HG03565 (cell line): ENCODE data around the gene TMEM135.
A peak's percentile ranks its signal among the peaks of the same experiment; 100 is the strongest.
"Not testable (repeated sequence)": the region's sequence is repeated elsewhere in the genome, so short reads cannot be mapped to it uniquely, and the experiment has no call there.

Experiments used
- ATAC-seq: cut with Tn5 transposase; IDR thresholded peaks from one replicate; pipeline ENCODE4 v1.9.1; 2021; ENCODE audit warnings: mild to moderate bottlenecking, moderate library complexity; ENCODE audit not compliant: unreplicated experiment

Gene TMEM135

GRCh38 chr11:87255589-87255988 is 217.9 kb downstream of the TMEM135 start:
- no peak for ATAC-seq

DNA sequence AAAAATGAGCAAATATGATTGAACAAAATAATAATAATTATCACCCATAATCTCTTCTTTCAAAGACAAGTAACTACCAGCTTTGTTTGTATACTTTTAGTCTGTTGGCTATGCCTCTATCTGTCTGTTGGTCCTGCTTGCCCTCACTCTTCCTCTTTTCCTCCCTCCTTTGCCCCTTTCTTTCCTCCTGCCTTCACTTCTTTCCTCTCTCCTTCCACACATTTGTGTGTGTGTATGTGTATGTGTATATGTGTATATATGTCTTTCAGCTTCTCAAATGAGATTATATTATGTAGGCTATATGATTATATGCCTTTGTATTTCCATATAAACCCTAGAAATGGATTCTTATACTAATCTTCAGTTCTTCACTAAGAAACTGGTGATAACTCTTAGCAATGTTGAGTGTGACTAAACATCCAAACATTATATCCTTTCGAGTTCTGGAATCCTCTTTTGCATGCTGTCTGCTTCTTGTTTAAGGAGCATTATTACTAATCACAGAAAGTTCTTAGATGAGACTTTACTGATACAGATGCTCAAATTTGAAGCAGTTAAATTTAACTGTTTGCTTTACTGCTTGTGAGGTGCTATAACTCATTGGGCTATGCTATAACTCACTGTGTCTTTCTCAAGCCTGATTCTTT is 219.1 kb downstream of the TMEM135 start:
- no peak for ATAC-seq

DNA sequence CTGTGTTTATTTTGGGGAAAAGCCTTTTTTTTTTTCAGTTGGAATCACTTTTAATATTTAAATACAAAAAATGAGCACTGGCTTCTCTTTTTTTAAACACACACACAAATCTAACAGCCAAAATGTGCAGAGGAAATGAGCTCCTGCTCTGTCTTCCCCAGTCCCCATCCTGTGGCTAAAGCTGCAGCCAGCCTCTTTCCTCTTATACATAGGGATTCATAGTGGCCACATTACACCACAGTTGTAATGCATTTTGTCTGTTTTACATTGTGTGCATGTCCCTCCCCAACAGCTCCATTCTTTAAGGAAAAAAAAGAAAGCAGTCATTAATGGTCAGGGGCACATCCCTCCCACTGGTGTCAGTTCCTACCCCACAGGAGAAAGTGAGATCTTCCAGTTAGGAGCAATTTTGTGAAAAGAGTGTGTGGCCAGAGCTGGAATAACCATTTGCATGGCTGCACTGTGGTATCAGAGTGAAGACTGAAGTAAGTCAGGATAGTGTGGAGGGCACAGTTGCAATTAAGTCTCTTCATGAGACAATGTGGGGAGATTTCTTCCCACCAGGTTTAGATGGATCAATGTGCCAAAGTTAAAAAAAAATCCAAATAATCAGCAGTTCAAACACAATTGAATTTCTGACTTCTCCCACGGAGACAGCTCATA is 220.6 kb downstream of the TMEM135 start:
- ATAC-seq, result no peak

DNA sequence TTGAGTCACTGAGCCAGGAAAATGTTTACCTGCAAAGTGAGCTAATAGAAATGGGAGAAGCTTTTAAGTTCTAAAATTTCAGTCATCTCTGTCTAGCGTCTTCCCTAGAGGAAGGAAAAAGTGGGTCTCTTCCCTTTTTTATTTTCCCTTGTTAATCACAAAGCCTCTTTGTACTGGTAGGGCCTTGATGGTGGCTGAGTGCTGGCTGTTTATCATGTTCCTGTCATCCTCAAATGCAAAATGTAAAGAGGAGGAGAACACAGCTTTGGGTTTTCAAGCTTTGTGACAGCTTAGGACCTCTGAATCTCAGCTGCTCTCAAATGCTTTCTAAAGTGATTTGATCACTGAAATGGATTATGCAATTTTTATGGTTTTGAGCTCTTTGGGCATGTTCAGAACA is 222.0 kb downstream of the TMEM135 start:
- ATAC-seq, result no peak

GRCh38 chr11:87260811-87261210 is 223.1 kb downstream of the TMEM135 start:
- ATAC-seq, result no peak

GRCh38 chr11:87263264-87263838 is 225.6 kb downstream of the TMEM135 start:
- no peak for ATAC-seq

- ATAC-seq, result no peak
These were observed 226.2 kb downstream of the TMEM135 start for GRCh38 chr11:87263979-87264378.

DNA sequence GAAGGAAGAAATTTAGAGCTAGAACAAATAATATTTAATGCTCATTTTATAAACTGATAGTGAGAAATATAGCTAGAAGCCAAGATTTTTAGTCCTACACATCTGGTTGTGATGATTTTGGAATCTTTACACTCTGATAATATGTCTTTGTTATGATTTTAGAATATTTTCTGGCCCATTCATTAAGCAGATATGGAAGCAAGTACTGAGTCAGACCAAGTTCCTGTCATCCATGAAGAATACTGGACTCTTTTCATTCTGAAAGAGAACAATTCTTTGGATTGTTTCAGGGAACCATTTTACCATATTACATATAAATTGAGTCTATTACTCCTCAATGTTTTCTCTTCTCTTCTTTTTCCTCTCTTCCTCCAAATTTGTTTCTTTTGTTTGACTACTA is 227.4 kb downstream of the TMEM135 start:
- no peak for ATAC-seq

DNA sequence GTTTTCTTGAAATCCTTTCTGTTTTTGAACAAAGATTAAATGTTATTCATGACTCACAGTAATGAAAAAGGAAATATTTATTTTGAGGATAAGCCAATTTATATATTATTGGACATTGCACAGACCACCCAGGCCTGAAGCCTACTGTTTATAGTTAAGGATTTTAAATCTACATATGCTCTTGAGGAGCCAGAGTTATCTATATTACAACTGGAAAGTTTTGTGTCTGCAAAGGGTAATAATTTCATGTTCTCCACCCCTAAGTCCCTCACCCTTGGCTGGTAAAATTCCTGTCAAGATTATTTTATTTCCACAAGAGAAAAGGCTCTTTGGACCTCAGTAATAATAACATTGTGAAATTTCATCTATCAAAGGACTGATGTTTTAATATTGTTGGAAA is 228.2 kb downstream of the TMEM135 start:
- ATAC-seq, result no peak

GRCh38 chr11:87266751-87267150 is 229.0 kb downstream of the TMEM135 start:
- no peak for ATAC-seq

GRCh38 chr11:87271951-87272350 is 234.2 kb downstream of the TMEM135 start:
- not testable (repeated sequence) for ATAC-seq

GRCh38 chr11:87275176-87275575 is 237.4 kb downstream of the TMEM135 start:
- ATAC-seq, result no peak

DNA sequence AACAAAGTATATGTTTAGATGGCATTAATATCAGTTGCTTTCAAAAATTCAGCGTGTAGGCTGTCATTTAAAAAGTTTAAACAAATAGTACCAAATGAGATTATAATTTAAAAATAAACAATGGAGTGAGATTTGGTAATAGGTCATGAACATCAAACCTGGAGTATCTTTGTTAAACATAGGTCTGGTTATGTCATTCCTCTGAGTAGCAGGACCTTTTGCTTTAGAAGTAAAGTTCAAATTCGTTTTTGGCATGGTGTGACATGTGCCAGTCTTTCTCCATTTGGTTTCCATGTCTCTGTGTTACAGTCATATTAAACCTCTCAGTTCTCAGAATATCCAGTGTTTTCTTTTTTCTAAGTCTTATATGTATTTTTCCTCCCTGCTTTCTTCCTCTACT is 242.4 kb downstream of the TMEM135 start:
- ATAC-seq, result no peak

GRCh38 chr11:87281496-87281895 is 243.8 kb downstream of the TMEM135 start:
- ATAC-seq, result no peak

- ATAC-seq, result no peak
These were observed 246.6 kb downstream of the TMEM135 start for GRCh38 chr11:87284306-87284705.

DNA sequence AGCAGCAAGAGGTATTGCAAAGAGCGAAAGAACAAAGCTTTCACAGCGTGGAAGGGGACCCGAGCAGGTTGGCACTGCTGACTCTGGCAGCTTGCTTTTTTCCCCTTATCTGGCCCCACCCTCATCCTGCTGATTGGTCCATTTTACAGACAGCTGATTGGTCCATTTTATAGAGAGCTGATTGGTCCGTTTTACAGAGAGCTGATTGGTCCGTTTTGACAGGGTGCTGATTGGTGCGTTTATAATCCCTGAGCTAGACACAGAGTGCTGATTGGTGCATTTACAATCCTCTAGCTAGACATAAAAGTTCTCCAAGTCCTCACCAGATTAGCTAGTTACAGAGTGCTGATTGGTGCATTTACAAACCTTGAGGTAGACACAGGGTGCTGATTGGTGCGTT is 247.9 kb downstream of the TMEM135 start:
- ATAC-seq, result not testable (repeated sequence)

- no peak for ATAC-seq
These were observed 248.6 kb downstream of the TMEM135 start for GRCh38 chr11:87286338-87286737.

- peak; percentile 40 for ATAC-seq
These were observed 252.7 kb downstream of the TMEM135 start for GRCh38 chr11:87290304-87290922.

- no peak for ATAC-seq
These were observed 254.9 kb downstream of the TMEM135 start for GRCh38 chr11:87292598-87292997.

- ATAC-seq, result no peak
These were observed 257.5 kb downstream of the TMEM135 start for GRCh38 chr11:87295237-87295636.

- no peak for ATAC-seq
These were observed 258.9 kb downstream of the TMEM135 start for GRCh38 chr11:87296627-87297026.

GRCh38 chr11:87298155-87298554 is 260.4 kb downstream of the TMEM135 start:
- ATAC-seq, result no peak
